ENCODE results near the gene TLE5.

GRCh38 chr19:3066482-3067049, 4.3 kb upstream of the TLE5 start:
- no peak for TF ChIP-seq POLR2AphosphoS5 (IDR thresholded peaks at IDR 0.05; ENCODE audit: low read depth)
- TF ChIP-seq, protein P1, sequence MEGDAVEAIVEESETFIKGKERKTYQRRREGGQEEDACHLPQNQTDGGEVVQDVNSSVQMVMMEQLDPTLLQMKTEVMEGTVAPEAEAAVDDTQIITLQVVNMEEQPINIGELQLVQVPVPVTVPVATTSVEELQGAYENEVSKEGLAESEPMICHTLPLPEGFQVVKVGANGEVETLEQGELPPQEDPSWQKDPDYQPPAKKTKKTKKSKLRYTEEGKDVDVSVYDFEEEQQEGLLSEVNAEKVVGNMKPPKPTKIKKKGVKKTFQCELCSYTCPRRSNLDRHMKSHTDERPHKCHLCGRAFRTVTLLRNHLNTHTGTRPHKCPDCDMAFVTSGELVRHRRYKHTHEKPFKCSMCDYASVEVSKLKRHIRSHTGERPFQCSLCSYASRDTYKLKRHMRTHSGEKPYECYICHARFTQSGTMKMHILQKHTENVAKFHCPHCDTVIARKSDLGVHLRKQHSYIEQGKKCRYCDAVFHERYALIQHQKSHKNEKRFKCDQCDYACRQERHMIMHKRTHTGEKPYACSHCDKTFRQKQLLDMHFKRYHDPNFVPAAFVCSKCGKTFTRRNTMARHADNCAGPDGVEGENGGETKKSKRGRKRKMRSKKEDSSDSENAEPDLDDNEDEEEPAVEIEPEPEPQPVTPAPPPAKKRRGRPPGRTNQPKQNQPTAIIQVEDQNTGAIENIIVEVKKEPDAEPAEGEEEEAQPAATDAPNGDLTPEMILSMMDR (conservative IDR thresholded peaks at IDR 0.05; ENCODE audit: low read depth in 2 of 2) = no peak
- no peak for TF ChIP-seq EZH2phosphoT487 (IDR thresholded peaks at IDR 0.05; ENCODE audit: unreplicated experiment)
- TF ChIP-seq, protein P2, sequence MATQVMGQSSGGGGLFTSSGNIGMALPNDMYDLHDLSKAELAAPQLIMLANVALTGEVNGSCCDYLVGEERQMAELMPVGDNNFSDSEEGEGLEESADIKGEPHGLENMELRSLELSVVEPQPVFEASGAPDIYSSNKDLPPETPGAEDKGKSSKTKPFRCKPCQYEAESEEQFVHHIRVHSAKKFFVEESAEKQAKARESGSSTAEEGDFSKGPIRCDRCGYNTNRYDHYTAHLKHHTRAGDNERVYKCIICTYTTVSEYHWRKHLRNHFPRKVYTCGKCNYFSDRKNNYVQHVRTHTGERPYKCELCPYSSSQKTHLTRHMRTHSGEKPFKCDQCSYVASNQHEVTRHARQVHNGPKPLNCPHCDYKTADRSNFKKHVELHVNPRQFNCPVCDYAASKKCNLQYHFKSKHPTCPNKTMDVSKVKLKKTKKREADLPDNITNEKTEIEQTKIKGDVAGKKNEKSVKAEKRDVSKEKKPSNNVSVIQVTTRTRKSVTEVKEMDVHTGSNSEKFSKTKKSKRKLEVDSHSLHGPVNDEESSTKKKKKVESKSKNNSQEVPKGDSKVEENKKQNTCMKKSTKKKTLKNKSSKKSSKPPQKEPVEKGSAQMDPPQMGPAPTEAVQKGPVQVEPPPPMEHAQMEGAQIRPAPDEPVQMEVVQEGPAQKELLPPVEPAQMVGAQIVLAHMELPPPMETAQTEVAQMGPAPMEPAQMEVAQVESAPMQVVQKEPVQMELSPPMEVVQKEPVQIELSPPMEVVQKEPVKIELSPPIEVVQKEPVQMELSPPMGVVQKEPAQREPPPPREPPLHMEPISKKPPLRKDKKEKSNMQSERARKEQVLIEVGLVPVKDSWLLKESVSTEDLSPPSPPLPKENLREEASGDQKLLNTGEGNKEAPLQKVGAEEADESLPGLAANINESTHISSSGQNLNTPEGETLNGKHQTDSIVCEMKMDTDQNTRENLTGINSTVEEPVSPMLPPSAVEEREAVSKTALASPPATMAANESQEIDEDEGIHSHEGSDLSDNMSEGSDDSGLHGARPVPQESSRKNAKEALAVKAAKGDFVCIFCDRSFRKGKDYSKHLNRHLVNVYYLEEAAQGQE (IDR thresholded peaks at IDR 0.05; ENCODE audit: unreplicated experiment) = no peak
- TF ChIP-seq EZH2 (IDR thresholded peaks at IDR 0.05; ENCODE audit: low read depth, unreplicated experiment) = no peak

Data from GM23338 (cell line).